HG03571 (cell line): Measurements from ENCODE around the gene TRPT1.

Experiments
- ATAC-seq: cut with Tn5 transposase; IDR thresholded peaks from one replicate; pipeline ENCODE4 v1.9.1; 2021; ENCODE audit not compliant: unreplicated experiment

Gene TRPT1

DNA sequence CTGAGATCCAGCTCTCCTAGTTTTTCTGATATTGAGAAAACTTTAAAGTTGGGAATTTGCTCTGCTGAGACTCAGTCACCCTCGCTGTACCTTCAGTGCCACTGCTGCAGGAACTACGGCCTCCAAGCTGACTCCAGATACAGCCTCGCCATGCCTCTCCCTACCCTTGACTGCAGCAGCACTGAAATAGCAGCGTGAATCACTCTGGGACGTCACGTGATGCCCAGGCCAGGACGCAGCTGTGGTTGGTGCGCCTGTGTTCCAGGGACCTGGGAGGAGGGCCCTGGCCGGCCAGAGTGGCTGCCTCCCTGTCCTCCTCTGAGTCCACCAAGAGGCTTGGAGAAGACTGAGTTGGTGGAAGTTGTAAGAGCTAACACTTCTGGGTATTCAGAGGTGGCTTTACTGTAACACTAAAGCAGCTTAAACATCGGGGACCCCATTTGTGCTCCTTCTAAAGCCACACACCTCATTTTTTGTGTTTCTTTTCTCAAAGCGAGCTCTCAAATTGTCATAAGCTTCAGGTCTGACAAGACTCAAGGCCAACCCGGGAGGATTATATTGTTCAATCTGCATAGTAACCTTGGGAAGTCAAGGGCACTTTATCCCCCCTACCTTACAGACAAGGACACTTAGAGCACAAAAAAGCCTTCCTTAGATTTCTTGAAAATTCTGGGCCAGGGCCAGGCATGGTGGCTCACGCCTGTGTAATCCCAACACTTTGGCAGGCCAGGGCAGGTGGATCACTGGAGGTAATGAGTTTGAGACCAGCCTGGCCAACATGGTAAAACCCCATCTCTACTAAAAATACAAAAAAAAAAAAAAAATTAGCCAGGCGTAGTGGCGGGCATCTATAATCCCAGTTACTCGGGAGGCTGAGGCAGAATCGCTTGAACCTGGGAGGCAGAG is 44.2 kb downstream of the TRPT1 start:
- no peak for ATAC-seq

DNA sequence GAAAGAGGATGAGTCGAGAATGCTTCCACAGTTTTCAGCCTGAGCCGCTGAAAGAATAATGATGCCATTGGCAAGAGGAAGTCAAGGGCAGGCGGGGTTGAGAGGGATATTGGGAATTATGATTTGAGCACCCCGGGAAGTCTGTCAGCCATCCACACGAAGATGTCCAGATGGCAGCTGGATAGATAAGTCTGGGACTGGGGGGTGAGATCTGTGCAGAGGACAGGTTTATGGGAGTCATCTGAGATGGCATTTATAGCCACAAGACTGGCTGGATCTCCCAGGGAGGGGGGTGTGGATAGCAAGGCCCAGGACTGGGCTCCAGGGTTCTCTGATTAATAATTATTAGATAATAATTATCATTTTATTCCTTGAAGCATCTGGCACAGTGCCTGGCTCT is 45.1 kb downstream of the TRPT1 start:
- no peak for ATAC-seq

DNA sequence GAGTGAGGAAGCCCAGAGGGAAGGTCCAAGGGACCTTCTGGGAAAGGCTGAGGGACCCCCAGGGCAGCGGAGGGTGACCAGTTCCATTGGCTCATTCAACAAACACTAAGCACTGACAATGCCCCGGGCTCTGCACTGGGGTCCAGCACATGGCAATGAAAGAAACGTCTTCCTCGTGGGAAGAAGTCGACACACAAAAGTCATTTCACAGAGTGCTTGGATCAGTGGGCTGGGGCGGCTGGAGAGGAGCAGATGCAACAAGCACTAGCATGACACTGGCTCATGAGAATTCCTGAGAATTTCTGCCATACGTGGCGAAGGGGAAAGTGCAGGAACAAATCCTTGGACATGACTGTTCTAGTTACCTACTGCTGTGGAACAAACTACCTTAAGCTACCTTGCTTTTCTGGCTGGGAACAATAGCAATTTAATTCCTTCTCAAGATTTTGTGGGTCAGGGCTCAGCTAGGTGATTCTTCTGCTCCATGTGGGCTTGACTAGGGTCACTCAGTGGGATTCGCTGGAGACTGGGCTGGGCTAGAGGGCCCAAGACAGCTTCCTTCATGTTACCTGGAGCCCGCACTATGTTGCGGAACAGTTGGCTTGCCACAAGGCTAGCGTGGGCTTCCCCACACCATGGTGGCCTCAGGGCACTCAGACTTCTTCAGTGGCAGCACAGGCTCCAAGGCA is 46.9 kb downstream of the TRPT1 start:
- no peak for ATAC-seq

DNA sequence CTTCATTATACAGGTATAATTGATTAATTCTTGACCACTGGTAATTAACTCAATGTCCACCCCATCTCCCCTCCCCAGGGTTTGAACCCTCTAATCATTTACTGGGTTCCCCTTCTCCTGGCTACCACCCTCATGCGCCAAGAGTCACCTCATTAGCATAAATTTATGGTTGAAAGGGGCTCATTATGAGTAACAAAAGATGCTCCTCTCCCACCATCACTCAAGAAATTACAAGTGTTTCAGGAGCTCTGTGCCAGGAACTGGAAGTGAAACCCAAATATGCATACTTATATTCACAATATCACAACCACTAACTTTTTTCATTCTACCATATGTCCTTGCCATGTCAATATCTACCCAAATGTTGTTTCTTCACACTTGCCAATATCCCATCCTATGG is 47.8 kb downstream of the TRPT1 start:
- no peak for ATAC-seq

DNA sequence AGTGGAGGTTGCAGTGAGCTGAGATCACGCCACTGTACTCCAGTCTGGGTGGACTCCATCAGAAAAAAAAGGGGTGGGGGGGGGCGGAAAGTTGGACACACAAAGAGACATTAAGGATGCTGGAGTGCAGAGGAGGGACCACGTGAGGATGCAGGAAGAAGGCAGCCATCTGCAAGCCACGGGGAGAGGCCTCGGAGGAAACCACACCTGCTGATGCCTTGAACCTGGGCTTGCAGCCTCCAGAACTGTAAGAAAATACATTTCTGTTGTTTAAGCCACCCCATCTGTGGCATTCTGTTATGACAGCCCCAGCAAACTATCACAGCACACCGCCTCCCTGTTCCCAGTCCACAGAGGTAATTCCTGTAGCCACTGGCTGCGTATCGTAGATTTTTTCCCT is 49.2 kb downstream of the TRPT1 start:
- ATAC-seq: no peak
